Measurements from ENCODE around the gene ARHGAP15. TPM values are rescaled to one million over a fixed set of nuclear protein-coding genes. Genes with fewer than 3 reads are reported as not detected.

The ARHGAP15 gene
- total RNA-seq, 2 donors from 2014 or later = 0.86 TPM; not detected in 1

GRCh38 chr2:143258126-143258892 is 129.1 kb downstream of the ARHGAP15 start:
- Mint-ChIP-seq H3K27ac (peak overlapping the region; percentile 31), H3K4me3 (no peak overlapping the region), H3K36me3 (ENCODE audit: low read depth) (no peaks in the 10 kb centered on the region), H3K27me3 (ENCODE audit: insufficient read depth) (no peaks in the 10 kb centered on the region), H3K4me1 (peaks cover 25% of the 10 kb centered on the region), H3K9me3 (no peaks in the 10 kb centered on the region)
- no peak overlapping the region for H3K4me3 ChIP-seq (ENCODE audit: low read length)
- WGBS, 2 experiments (ENCODE audit: insufficient coverage in 1 of 2, insufficient read length in 1 of 2) = 92 to 100% methylated on average over 1 to 3 of the region's 3 CpGs
- no peaks in the 10 kb centered on the region for H3K9me3 ChIP-seq (ENCODE audit: control insufficient read depth, low read length)
- no peaks in the 10 kb centered on the region for H3K4me1 ChIP-seq (ENCODE audit: control insufficient read depth, insufficient read depth, low read length)
- H3K27ac ChIP-seq (ENCODE audit: low read depth, low read length) = no peak overlapping the region
- TF ChIP-seq CTCF (conservative IDR thresholded peaks at IDR 0.05) = no peak
- H3K27me3 ChIP-seq (ENCODE audit: control insufficient read depth, insufficient read depth, low read length, poor library complexity, severe bottlenecking) = no peaks in the 10 kb centered on the region
- no peak for DNase-seq
- no peak overlapping the region for H3K9ac ChIP-seq (ENCODE audit: extremely low read depth, low read length, poor library complexity, severe bottlenecking)
- H3K36me3 ChIP-seq (ENCODE audit: control insufficient read depth, insufficient read depth, low read length) = no peaks in the 10 kb centered on the region

- Mint-ChIP-seq H3K36me3 (ENCODE audit: low read depth) (no peaks in the 10 kb centered on the region), H3K9me3 (no peaks in the 10 kb centered on the region), H3K27ac (no peak overlapping the region), H3K4me1 (peaks cover 22% of the 10 kb centered on the region), H3K4me3 (no peak overlapping the region), H3K27me3 (ENCODE audit: insufficient read depth) (no peaks in the 10 kb centered on the region)
- Histone ChIP-seq H3K9ac (ENCODE audit: extremely low read depth, low read length, poor library complexity, severe bottlenecking) (no peak overlapping the region), H3K9me3 (ENCODE audit: control insufficient read depth, low read length) (no peaks in the 10 kb centered on the region), H3K4me3 (ENCODE audit: low read length) (no peak overlapping the region), H3K36me3 (ENCODE audit: control insufficient read depth, insufficient read depth, low read length) (no peaks in the 10 kb centered on the region), H3K27me3 (ENCODE audit: control insufficient read depth, insufficient read depth, low read length, poor library complexity, severe bottlenecking) (no peaks in the 10 kb centered on the region), H3K27ac (ENCODE audit: low read depth, low read length) (no peak overlapping the region), H3K4me1 (ENCODE audit: control insufficient read depth, insufficient read depth, low read length) (no peaks in the 10 kb centered on the region)
- DNase-seq = peak; percentile 88
- peak; percentile 91 for TF ChIP-seq CTCF (conservative IDR thresholded peaks at IDR 0.05)
- WGBS, 2 experiments (ENCODE audit: insufficient coverage in 1 of 2, insufficient read length in 1 of 2) = 18 to 33% methylated on average over 1 to 4 of the region's 5 CpGs
These were observed 130.2 kb downstream of the ARHGAP15 start for GRCh38 chr2:143259368-143259958.

- no peak for DNase-seq
- no peak overlapping the region for H3K27ac Mint-ChIP-seq
- WGBS, 2 experiments (ENCODE audit: insufficient coverage in 1 of 2, insufficient read length in 1 of 2) = 96 to 99% methylated on average over 2 to 4 of the region's 4 CpGs
These were observed 132.8 kb downstream of the ARHGAP15 start for GRCh38 chr2:143261986-143262385.

More at GRCh38 chr2:143261986-143262385, 132.8 kb downstream of the ARHGAP15 start:
- no peaks in the 10 kb centered on the region for H3K4me1 ChIP-seq (ENCODE audit: control insufficient read depth, insufficient read depth, low read length)
- TF ChIP-seq CTCF (conservative IDR thresholded peaks at IDR 0.05) = no peak
- no peaks in the 10 kb centered on the region for H3K36me3 ChIP-seq (ENCODE audit: control insufficient read depth, insufficient read depth, low read length)
- Mint-ChIP-seq H3K36me3 (ENCODE audit: low read depth) (no peaks in the 10 kb centered on the region), H3K9me3 (no peaks in the 10 kb centered on the region), H3K4me1 (peaks cover 16% of the 10 kb centered on the region), H3K4me3 (no peak overlapping the region), H3K27me3 (ENCODE audit: insufficient read depth) (no peaks in the 10 kb centered on the region)
- no peak overlapping the region for H3K27ac ChIP-seq (ENCODE audit: low read depth, low read length)
- no peak overlapping the region for H3K9ac ChIP-seq (ENCODE audit: extremely low read depth, low read length, poor library complexity, severe bottlenecking)
- H3K27me3 ChIP-seq (ENCODE audit: control insufficient read depth, insufficient read depth, low read length, poor library complexity, severe bottlenecking) = no peaks in the 10 kb centered on the region
- no peak overlapping the region for H3K4me3 ChIP-seq (ENCODE audit: low read length)
- no peaks in the 10 kb centered on the region for H3K9me3 ChIP-seq (ENCODE audit: control insufficient read depth, low read length)
